Myocyte (in vitro differentiated cells): ENCODE measurements around the gene STK32B. TPM values are rescaled to one million over a fixed set of nuclear protein-coding genes. Genes with fewer than 3 reads are reported as not detected.
"Not testable (repeated sequence)": the region's sequence is repeated elsewhere in the genome, so short reads cannot be mapped to it uniquely, and the experiment has no call there.

Experiments
- DNase-seq: peaks from one replicate; pipeline ENCODE4 v3.0.0-alpha.2; 2012; ENCODE audit warnings: low read depth
- total RNA-seq: library from RNA; depleted of rRNA; stranded (reverse); fragments of >200 nt; gene quantifications from 2 replicates; pipeline ENCODE4 v1.2.3, GENCODE V29; 2014

STK32B gene
- total RNA-seq, 1 donor from 2014 or later, result 0.29 TPM

- not testable (repeated sequence) for DNase-seq
Observed at GRCh38 chr4:5250536-5250935, 199.3 kb downstream of the STK32B start.

DNA sequence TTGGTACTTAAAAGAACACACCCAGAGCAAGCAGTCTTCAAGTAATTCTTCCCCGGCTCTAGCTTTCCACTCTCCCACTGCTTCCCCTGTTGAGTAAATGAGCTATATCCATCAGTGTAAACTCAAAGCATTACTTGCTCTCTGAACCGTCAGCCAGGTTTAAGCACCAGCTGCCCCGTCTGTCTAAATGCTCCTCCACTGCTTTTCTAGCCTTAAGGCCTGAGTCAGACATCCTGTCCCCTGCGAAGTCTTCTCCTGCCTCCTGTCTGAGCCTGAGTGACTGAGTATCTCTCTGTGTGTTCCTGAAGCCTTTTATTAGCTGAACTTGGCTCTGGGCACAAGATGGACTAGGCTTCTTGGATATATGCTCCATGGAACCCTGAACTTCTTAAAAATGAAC lies 205.1 kb downstream of the STK32B start:
- DNase-seq, result no peak

- DNase-seq, result no peak
Observed at GRCh38 chr4:5257086-5257485, 205.8 kb downstream of the STK32B start.

GRCh38 chr4:5259471-5259870 lies 208.2 kb downstream of the STK32B start:
- no peak for DNase-seq

DNA sequence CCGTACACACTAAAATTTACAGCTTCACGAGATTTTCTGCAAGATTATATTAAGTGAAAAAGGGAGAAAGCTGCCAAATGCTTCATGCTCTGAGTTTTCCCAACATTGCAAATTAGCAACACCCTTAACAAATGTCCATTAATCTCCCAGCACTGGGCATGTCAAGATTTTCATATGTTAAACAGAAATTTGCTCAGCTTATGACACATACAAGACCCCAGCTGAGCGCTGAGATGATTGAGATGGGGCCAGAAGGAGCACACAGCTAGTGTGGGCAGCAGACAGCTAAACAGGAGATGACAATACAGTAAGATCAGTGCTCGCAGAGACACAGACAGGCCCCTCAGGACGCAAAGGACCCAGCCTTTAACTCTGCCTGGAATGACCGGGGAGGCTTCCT lies 208.8 kb downstream of the STK32B start:
- no peak for DNase-seq

- DNase-seq, result no peak
Observed at GRCh38 chr4:5261866-5262265, 210.6 kb downstream of the STK32B start.

DNA sequence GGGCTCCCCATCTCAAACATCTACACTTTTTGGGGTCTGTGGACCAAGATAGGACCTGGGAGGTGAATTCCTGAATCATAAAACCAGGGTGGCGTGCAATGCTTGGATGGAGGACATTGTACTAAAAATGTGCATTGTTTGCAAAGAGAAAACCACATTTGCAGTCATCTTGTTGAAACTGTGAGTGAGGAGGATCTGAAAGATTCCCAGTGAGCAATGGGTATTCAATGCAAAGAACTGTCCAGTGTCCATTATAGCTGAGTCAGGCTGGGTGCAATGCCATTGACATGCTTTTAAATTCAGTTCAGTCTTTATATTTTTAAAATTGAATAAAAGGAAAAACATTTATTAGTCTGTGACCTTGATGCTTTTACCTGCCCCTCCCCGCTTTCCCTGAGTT lies 215.7 kb downstream of the STK32B start:
- no peak for DNase-seq

- no peak for DNase-seq
Observed at GRCh38 chr4:5267408-5267807, 216.1 kb downstream of the STK32B start.

DNA sequence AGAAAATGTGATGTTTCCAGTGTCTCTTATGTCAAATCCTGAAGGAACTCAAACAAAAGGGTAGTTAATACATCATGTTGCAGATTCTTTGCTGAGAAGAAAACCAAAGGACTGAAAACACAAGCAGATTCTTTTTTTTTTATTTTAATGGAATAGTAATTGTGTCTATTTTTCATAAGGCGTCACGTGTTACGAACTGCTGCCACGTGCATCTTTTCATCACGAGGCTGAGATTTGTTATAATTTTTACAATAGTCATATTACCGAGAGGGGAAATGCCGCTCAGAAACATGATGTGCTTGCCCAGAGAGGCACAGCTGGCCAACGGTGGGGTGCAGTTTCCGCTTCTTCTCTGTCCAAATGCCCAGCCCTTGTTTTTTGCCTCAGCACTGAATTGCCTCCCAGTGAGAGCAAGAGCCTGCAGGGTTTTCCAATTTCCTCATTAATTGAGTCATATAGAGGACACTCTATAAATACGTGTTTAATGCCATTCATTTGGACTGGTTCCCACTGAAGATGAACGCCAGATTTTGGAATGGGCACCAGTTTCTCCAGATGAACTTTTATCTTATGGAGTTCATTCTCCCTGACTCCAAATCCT lies 225.3 kb downstream of the STK32B start:
- DNase-seq, result no peak

- DNase-seq, result no peak
Observed at GRCh38 chr4:5277079-5277478, 225.8 kb downstream of the STK32B start.

DNA sequence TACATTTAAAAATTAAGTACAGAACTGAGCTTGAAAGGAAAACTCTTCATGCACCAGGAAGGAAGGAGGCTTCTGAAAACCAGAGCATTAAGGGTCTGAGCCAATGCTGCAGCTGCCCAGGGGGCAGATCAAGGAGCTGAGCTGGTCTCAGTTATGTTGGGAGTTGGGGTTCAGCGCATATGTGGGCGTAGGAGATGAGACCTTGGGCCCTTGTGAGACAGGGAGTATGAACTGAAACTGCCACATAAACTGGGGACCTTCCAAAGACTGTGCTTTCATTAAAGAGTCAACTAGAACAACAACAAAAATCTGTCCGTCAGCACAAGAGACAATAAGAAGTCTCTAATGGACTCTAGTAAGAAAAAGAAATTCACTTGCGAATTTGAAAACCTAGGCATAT lies 226.9 kb downstream of the STK32B start:
- DNase-seq, result no peak

DNA sequence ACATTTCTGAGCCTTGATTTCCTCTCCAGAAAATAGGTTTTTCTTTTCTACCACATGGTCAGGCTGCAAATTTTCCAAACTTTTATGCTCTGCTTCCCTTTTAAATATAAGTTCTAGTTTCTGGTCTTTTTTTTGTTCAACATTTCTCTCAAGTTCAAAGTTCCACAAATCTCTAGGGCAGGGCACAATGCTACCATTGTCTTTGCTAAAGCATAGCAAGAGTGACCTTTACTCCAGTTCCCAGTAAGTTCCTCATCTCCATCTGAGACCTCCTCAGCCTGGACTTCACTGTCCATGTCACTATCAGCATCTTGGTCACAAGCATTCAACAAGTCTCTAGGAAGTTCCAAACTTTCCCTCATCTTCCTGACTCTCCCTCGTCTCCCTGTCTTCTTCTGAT lies 228.8 kb downstream of the STK32B start:
- DNase-seq, result not testable (repeated sequence)

- DNase-seq, result no peak
Observed at GRCh38 chr4:5280828-5281227, 229.5 kb downstream of the STK32B start.

DNA sequence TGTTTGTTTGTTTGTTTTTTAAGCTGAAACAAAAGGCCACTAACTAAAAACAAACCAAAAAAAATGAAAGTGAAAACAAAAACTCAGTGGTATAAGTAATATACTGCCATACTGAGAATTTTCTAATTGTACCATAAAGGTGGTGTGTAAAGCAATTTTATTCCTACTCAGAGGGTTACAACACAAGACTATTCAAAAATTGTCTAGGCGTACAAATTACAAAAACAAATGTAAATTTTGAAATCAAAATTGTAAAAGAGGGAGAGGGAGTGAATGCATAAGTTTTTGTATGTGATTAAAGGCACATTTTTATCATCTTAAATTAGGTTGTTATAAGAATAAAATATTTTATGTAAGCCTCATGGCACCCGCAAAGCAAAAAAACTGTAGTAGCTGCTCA lies 232.6 kb downstream of the STK32B start:
- no peak for DNase-seq

- DNase-seq, result no peak
Observed at GRCh38 chr4:5284517-5284916, 233.2 kb downstream of the STK32B start.

DNA sequence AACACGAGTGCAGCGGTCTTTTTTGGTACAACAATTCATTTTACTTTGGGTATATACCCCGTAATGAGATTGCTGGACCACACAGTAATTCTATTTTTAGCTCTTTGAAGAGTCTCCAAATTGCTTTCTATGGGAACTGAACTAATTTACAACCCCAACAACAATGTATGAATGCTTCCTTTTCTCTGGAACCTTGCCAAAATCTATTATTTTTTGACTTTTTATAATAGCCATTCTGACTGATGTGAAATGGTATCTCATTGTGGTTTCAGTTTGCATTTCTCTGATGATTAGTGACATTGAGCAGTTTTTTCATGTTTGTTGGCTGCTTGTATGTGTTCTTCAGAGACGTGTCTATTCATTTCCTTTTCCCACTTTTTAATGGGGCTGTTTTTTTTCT lies 240.8 kb downstream of the STK32B start:
- DNase-seq, result no peak

- DNase-seq, result not testable (repeated sequence)
Observed at GRCh38 chr4:5298000-5298787, 246.9 kb downstream of the STK32B start.

- DNase-seq, result no peak
Observed at GRCh38 chr4:5300283-5300682, 249.0 kb downstream of the STK32B start.

- no peak for DNase-seq
Observed at GRCh38 chr4:5307928-5308327, 256.6 kb downstream of the STK32B start.

- no peak for DNase-seq
Observed at GRCh38 chr4:5322321-5322720, 271.0 kb downstream of the STK32B start.

- DNase-seq, result peak; percentile 1
Observed at GRCh38 chr4:5330339-5330989, 279.2 kb downstream of the STK32B start.

- DNase-seq, result no peak
Observed at GRCh38 chr4:5337731-5338130, 286.5 kb downstream of the STK32B start.

GRCh38 chr4:5338531-5338930 lies 287.3 kb downstream of the STK32B start:
- no peak for DNase-seq
